HG02759 (cell line): ENCODE results near the gene CLPTM1L.
"Not testable (repeated sequence)": the region's sequence is repeated elsewhere in the genome, so short reads cannot be mapped to it uniquely, and the experiment has no call there.

Source experiments
- ATAC-seq: cut with Tn5 transposase; IDR thresholded peaks from one replicate; pipeline ENCODE4 v1.9.1; 2021; ENCODE audit warnings: mild to moderate bottlenecking, moderate library complexity; ENCODE audit not compliant: unreplicated experiment

CLPTM1L gene

GRCh38 chr5:1328237-1329110 lies 16.4 kb downstream of the CLPTM1L start:
- not testable (repeated sequence) for ATAC-seq

- ATAC-seq: not testable (repeated sequence)
Observed at GRCh38 chr5:1326901-1327756, 17.8 kb downstream of the CLPTM1L start.

- ATAC-seq: not testable (repeated sequence)
Observed at GRCh38 chr5:1326532-1326875, 18.4 kb downstream of the CLPTM1L start.

- no peak for ATAC-seq
Observed at GRCh38 chr5:1325870-1326531, 18.9 kb downstream of the CLPTM1L start.

GRCh38 chr5:1325191-1325741 lies 19.6 kb downstream of the CLPTM1L start:
- no peak for ATAC-seq

- no peak for ATAC-seq
Observed at GRCh38 chr5:1324719-1325190, 20.1 kb downstream of the CLPTM1L start.

- no peak for ATAC-seq
Observed at GRCh38 chr5:1324301-1324700, 20.6 kb downstream of the CLPTM1L start.

- no peak for ATAC-seq
Observed at GRCh38 chr5:1323803-1324173, 21.1 kb downstream of the CLPTM1L start.

- no peak for ATAC-seq
Observed at GRCh38 chr5:1322955-1323802, 21.7 kb downstream of the CLPTM1L start.

- no peak for ATAC-seq
Observed at GRCh38 chr5:1322036-1322900, 22.6 kb downstream of the CLPTM1L start.

- no peak for ATAC-seq
Observed at GRCh38 chr5:1321576-1321975, 23.3 kb downstream of the CLPTM1L start.

GRCh38 chr5:1320436-1321344 lies 24.2 kb downstream of the CLPTM1L start:
- ATAC-seq: no peak

GRCh38 chr5:1319436-1320256 lies 25.3 kb downstream of the CLPTM1L start:
- no peak for ATAC-seq

- ATAC-seq: no peak
Observed at GRCh38 chr5:1318659-1319251, 26.1 kb downstream of the CLPTM1L start.

- ATAC-seq: no peak
Observed at GRCh38 chr5:1317921-1318565, 26.9 kb downstream of the CLPTM1L start.

- no peak for ATAC-seq
Observed at GRCh38 chr5:1316588-1317340, 28.1 kb downstream of the CLPTM1L start.
